Umbilical cord (tissue), 2 donors: ENCODE results near the gene AK9. TPM values are rescaled to one million over a fixed set of nuclear protein-coding genes. Genes with fewer than 3 reads are reported as not detected.
"Not testable (repeated sequence)": the region's sequence is repeated elsewhere in the genome, so short reads cannot be mapped to it uniquely, and the experiment has no call there.

Source experiments
- DNase-seq: peaks from one replicate; pipeline ENCODE4 v3.0.0-alpha.2; 2015; ENCODE audit warnings: low spot score
- total RNA-seq: library from RNA; depleted of rRNA; stranded (reverse); fragments of >200 nt; gene quantifications from one replicate; pipeline ENCODE4 v1.2.3, GENCODE V29; 2014; ENCODE audit warnings: low replicate concordance; ENCODE audit not compliant: insufficient read depth

The AK9 gene
- total RNA-seq, 1 donor from 2014 or later, result 18.5 TPM

GRCh38 chr6:109626311-109626710, 64.7 kb downstream of the AK9 start:
- DNase-seq, result no peak

GRCh38 chr6:109625199-109625598, 65.8 kb downstream of the AK9 start:
- no peak for DNase-seq

DNA sequence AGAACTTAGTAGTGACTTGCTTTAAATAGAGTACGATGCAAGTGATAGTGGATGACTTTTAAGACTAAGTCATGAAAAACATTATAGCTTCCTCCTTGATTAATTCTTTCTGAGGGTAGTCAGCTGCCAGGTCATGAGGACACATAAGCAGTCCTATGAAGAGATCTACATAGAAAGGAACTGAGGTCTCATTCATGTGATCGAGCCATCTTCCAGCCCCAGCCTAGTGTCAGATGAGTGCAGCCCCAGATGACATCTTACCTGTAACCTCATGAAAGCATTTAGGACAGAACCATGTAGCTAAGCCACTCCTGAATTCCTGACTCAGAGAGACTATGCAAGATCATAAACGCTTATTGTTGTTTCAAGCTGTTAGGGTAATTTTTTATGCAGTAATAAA, 67.7 kb downstream of the AK9 start:
- DNase-seq, result no peak

DNA sequence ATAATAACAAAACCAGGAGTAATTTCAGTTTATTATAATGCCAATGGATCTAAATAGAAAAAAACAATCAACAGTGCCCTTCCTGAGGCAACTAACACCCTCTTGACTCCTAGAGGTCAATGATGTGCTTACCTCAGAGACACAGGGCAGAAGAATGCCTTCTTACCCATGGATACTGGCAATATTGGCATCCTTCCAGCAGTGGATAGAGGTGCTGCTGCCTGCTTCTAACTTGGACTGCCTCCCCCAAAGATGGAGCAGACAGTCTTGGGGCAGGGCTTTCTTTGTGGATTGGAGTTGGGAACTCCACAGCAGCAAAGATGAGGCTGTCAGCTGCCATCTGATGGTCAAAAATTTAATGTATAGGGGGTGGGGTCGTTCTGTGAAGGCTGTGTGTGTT, 78.7 kb downstream of the AK9 start:
- no peak for DNase-seq

DNA sequence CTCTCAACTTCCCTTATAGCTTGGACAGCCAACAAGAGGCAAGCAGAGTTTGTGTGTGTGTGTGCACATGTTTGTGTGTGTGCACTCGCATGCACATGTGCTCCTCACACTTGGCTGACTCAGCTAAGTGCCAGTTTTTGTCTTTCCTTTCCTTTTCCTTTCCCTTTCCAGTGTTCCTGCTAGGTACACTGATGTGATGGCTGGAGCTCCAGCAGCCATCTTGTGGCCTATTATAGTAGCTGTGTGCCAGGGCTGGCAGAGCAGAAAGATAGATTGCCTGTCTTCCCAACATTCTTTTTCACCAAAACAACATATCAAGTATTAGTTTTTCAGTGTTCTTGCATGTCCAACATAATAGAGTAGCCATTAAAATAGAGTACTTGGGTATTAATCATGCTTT, 79.5 kb downstream of the AK9 start:
- no peak for DNase-seq

DNA sequence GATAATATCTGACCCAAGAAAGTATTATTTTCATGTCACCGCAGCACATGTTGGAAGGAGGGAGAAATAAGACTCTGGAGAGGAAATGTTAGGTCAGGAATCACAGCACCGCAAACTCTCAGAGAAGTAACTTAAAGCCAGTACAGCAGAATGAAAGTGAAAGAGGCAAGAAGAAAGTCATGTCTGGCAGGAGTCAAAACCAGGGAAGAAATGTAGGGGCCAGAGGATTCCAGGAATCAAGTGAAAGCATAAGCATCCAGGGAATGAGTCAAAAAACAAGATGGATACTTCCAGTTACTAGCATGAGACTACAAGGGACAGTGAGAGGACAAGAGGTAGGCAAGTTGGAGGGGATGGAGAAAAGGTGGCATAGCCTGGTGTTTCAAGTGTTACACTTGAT, 80.4 kb downstream of the AK9 start:
- DNase-seq, result no peak

DNA sequence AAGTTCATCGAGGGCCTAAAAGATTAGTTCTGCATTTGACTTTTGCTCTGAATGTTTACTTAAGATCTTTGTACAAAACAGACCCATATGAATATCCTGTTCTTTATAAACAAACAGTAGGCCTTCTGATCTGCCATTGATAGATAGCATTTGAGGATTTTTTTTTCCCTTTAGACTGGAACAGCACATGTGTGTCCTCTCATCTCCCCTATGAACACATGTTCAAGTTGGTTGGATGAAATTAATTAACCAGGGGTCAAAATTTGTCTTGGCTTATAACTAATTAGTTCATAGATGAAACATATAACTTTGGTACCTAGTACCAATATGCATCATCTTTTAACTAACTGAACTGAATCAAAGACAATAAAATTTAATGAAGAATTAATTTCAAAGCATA, 81.3 kb downstream of the AK9 start:
- DNase-seq, result no peak

DNA sequence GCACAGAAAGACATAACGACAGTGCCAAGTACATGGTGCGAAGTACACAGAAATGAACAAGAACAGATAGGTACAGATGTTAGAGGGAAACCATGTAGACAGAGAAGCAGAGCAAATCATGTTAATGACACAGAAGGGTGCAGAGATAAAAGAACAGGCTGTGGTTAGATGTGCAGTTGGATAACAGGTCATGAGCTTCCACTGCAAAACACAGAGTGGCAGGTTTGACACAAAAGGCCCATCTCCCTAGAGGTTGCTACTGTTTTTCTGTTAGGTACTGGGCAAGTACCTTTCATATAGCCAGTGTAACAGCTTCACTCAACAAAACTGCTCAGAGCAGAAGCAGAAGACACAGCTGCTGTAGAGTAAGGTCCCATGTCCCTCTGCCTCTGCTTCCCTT, 84.6 kb downstream of the AK9 start:
- no peak for DNase-seq

DNA sequence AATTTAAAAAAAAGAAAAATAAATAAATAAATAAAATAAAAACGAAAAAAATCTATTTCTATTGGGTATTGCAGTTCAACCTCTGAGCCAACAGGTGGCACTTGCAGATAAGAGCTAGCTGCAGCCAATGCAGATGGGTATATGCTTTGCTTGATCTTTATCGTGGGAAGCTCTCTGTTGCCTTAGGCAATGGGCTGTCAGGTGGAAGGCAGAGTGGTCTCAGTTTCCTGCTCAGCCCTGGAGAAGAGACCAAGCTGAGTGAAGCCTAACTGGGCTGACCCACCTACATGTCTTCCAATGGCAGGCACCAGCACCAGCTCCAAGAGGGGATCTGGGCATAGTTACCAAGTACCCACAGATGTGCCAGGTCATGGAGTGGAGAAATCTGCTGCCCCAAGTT, 95.0 kb downstream of the AK9 start:
- no peak for DNase-seq

GRCh38 chr6:109580519-109580918, 110.5 kb downstream of the AK9 start:
- DNase-seq, result no peak

GRCh38 chr6:109579361-109579760, 111.6 kb downstream of the AK9 start:
- DNase-seq, result no peak

GRCh38 chr6:109569901-109570300, 121.1 kb downstream of the AK9 start:
- not testable (repeated sequence) for DNase-seq

GRCh38 chr6:109561844-109562243, 129.2 kb downstream of the AK9 start:
- DNase-seq, result no peak

DNA sequence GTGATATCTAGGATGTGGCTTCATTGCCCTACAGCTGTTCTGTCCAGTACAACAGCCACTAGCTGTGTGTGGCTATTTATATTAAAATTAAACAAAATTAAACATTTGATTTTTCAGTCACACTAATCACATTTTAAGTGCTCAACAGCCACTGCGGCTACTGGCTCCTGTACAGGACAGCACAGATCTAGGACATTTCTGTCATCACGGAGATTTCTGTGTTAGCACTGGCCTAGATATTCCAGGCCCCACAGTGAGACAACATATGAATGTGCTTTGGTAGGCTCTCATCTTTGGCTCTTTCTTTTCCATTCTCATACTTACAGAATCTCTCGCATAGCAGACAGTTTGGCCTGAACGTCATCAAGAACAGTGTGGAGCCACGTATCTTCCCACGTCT, 159.6 kb downstream of the AK9 start:
- DNase-seq, result peak; percentile 14

- no peak for DNase-seq
Measured at GRCh38 chr6:109527989-109528388, 163.0 kb downstream of the AK9 start.

DNA sequence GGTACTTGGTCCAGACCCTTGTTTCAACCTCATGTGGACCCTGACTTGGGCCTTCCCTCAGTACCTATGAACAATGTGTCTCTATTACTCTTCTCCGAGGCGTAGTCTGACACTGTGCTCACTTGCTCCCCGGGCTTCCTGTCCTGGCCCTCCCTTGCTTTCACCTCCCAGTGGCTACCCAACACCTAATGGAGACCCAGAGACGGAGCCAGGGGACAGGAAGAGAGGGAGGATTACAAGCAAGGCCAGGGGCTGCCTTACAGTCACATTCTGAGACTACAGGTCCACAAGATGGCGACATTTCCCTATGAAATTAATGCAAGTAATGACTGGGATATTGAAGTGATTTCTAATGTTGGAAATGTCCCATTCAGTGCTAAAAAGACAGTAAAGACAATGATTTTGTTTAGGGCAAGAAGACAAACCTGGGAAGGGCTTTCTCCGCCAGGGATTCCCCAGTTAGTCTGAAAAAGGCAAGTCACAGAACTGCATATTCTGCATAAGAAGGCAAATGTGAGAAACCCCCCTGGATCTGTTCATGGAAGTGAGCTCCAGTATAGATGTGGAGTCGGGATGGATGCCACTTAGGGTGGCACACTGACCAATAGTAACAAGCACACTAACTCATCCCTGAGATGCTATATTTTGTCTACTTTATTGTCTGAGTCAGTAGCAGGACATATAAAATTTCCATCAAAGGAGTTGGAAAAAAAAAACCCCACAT, 163.9 kb downstream of the AK9 start:
- DNase-seq, result peak; percentile 73

DNA sequence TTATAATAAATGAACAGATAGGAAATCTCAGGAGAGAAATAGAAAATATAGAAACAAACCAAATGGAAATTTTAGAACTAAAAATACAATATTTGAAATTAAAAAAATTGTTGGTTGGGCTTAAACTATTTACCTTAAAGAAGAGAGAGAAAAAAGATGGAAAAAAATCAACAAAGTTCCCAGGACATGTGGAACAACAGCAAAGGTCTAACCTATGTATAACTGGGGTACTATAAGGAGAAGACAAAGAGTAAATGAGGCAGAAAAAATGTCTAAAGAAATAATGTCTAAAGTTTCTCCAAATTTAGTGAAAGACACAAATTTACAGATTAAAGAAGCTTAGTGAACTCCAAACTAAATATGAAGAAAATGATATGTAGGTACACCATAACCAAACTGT, 166.9 kb downstream of the AK9 start:
- DNase-seq, result no peak

DNA sequence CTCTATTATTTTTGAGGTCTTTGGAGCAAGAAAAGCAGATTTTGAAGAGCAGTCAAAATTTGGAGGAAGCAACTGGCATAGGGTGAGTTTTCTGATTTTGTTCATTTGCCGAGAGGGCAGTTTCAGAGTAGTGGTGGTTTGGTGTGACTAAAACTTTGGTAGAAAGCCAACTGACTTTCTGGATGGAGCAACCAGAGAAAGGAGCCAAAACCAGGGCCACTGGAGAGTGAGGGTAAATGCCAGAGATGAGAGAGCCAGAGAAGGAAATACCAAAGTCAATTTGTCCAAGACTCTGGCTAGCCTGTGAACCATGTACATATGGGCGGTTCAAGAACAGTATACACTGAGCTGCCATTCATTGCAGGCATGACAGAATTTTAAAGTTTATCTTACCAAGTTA, 167.5 kb downstream of the AK9 start:
- DNase-seq, result no peak

GRCh38 chr6:109521080-109521479, 169.9 kb downstream of the AK9 start:
- no peak for DNase-seq

- not testable (repeated sequence) for DNase-seq
Measured at GRCh38 chr6:109519647-109520046, 171.4 kb downstream of the AK9 start.

GRCh38 chr6:109516929-109517328, 174.1 kb downstream of the AK9 start:
- DNase-seq, result no peak

DNA sequence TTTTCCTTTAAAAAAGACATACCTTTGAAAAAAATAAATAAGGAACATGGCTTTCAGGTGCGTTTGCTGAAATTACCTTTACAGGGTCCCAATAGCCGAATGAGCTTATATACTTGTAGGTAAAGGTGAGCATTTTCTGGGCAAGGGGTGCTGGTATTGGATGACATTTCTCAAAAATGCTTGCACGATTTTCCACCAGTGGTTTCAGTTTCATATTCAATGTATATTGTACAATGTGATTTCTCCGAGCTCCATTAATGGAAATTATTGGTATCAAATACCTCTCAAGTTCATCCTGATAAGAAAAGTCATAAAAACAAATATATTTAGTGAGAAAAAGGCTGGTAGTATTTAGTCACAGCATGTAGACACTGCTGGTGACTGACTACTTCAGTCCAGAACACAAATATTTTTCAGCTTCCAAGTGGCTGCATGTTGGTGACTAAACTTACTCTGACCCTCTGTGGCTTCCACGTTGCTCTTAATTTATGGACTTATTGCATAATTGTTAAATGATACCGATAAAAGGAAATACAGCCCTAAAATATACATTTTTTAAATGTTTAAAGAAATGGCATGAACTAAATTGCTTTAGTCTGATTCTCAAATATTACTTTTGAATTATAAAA, 175.1 kb downstream of the AK9 start:
- DNase-seq, result peak; percentile 3

DNA sequence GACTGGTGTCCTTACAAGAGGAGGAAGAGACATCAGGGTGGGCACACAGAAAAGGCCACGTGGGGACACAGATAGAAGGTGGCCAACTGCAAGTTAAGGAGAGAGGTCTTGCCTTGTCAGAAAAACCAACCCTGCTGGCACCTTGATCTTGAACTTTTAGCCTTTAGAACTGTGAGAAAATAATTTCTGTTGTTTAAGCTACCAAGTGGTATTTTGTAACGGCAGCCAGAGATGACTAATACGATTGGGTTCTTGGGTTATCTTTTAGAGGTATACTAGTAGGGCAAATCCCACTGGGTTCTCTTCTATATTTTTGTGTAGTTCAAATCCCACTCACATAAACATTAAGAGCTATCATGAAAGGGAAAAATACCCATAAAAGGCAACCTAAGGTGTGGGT, 176.1 kb downstream of the AK9 start:
- DNase-seq, result no peak
